ENCODE measurements around the gene RAPGEF1. TPM values are rescaled to one million over a fixed set of nuclear protein-coding genes. Genes with fewer than 3 reads are reported as not detected.

The RAPGEF1 gene
- total RNA-seq, 1 experiment from 2014 or later: 61.5 TPM

DNA sequence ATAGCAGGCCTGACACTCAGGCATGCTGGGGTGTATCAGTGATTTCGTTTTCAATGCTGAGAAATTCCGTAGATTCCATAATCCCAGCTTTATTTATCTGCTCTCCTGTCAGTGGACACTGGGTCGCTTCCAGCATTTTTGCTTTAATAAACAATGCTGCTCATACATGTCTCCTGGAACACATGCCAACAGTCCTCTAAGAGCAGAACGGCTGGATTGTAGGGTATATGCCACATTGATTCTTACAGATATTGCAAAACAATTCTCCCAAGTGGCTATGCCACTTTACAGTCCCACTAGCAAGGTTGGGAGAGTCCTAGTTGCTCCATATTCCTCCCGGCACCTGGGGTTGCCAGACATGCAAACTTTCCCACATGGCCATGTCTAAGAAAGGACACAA lies 81.9 kb downstream of the RAPGEF1 start:
- Histone ChIP-seq H3K4me1 (ENCODE audit: insufficient read depth, low read length, poor library complexity, severe bottlenecking) (peaks cover 13% of the 10 kb centered on the region), H3K27ac (ENCODE audit: low read depth, low read length, poor library complexity, severe bottlenecking) (no peak overlapping the region), H3K36me3 (ENCODE audit: insufficient read depth, low read length, poor library complexity, severe bottlenecking) (no peaks in the 10 kb centered on the region), H3K27me3 (replicated peaks; ENCODE audit: insufficient read depth, low read depth, low read length, poor library complexity) (no peaks in the 10 kb centered on the region), H3K4me3 (ENCODE audit: low read depth, low read length, poor library complexity, severe bottlenecking) (no peak overlapping the region), H3K9me3 (ENCODE audit: low read depth, low read length, poor library complexity, severe bottlenecking) (no peaks in the 10 kb centered on the region)
- ChIA-PET CTCF (no interaction called here), POLR2A (ENCODE audit: low non-redundant PET) (no interaction called here)
- no TSS peak for BruUV-seq (replicated peaks)
- intact Hi-C loops (cut with micrococcal nuclease; ENCODE audit: unreplicated experiment): no loop called here
- no peak for DNase-seq (ENCODE audit: low spot score)
- TF ChIP-seq EZH2 (IDR thresholded peaks at IDR 0.05; ENCODE audit: borderline replicate concordance, low read depth, low read length, poor library complexity, severe bottlenecking): no peak
- TF ChIP-seq CTCF (conservative IDR thresholded peaks at IDR 0.05; ENCODE audit: low read depth, low read length): no peak

- BruUV-seq (replicated peaks): no TSS peak
- Histone ChIP-seq H3K4me1 (ENCODE audit: insufficient read depth, low read length, poor library complexity, severe bottlenecking) (peaks cover 13% of the 10 kb centered on the region), H3K27ac (ENCODE audit: low read depth, low read length, poor library complexity, severe bottlenecking) (no peak overlapping the region), H3K4me3 (ENCODE audit: low read depth, low read length, poor library complexity, severe bottlenecking) (no peak overlapping the region), H3K9me3 (ENCODE audit: low read depth, low read length, poor library complexity, severe bottlenecking) (no peaks in the 10 kb centered on the region), H3K27me3 (replicated peaks; ENCODE audit: insufficient read depth, low read depth, low read length, poor library complexity) (no peaks in the 10 kb centered on the region), H3K36me3 (ENCODE audit: insufficient read depth, low read length, poor library complexity, severe bottlenecking) (no peaks in the 10 kb centered on the region)
- DNase-seq (ENCODE audit: low spot score): no peak
- TF ChIP-seq CTCF (conservative IDR thresholded peaks at IDR 0.05; ENCODE audit: low read depth, low read length) (no peak), EZH2 (IDR thresholded peaks at IDR 0.05; ENCODE audit: borderline replicate concordance, low read depth, low read length, poor library complexity, severe bottlenecking) (no peak)
- intact Hi-C loops (cut with micrococcal nuclease; ENCODE audit: unreplicated experiment): no loop called here
- ChIA-PET CTCF (no interaction called here), POLR2A (ENCODE audit: low non-redundant PET) (no interaction called here)
These were observed 82.4 kb downstream of the RAPGEF1 start for GRCh38 chr9:131657456-131657855.

DNA sequence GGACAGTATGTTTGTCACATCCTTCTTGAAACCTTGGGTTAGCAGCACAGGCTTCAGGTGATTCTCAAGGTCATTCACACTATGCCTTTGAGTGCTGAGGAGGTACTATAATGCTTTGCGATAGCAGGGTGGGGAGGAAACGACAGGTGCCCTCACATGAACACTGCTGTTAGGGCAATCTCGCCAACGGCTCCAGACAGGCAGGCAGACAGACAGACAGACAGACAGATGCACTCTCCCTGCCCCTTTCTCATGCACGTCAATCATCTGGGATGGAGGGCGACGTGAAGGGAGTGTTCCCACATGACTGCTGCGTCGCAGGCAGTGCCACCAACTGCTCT lies 82.9 kb downstream of the RAPGEF1 start:
- CTCF ChIA-PET: no interaction called here
- no TSS peak for BruUV-seq (replicated peaks)
- POLR2A ChIA-PET (ENCODE audit: low non-redundant PET): no interaction called here
- H3K27ac ChIP-seq (ENCODE audit: low read depth, low read length, poor library complexity, severe bottlenecking): no peak overlapping the region
- H3K4me3 ChIP-seq (ENCODE audit: low read depth, low read length, poor library complexity, severe bottlenecking): no peak overlapping the region
- H3K9me3 ChIP-seq (ENCODE audit: low read depth, low read length, poor library complexity, severe bottlenecking): no peaks in the 10 kb centered on the region
- no peaks in the 10 kb centered on the region for H3K36me3 ChIP-seq (ENCODE audit: insufficient read depth, low read length, poor library complexity, severe bottlenecking)
- no peak for DNase-seq (ENCODE audit: low spot score)
- H3K27me3 ChIP-seq (replicated peaks; ENCODE audit: insufficient read depth, low read depth, low read length, poor library complexity): no peaks in the 10 kb centered on the region
- peaks cover 13% of the 10 kb centered on the region for H3K4me1 ChIP-seq (ENCODE audit: insufficient read depth, low read length, poor library complexity, severe bottlenecking)
- TF ChIP-seq CTCF (conservative IDR thresholded peaks at IDR 0.05; ENCODE audit: low read depth, low read length) (no peak), EZH2 (IDR thresholded peaks at IDR 0.05; ENCODE audit: borderline replicate concordance, low read depth, low read length, poor library complexity, severe bottlenecking) (no peak)
- intact Hi-C loops (cut with micrococcal nuclease; ENCODE audit: unreplicated experiment): no loop called here

All from A673 (cell line).